GM12872 (cell line): ENCODE measurements around the gene C2orf49.

Source experiments
- CTCF ChIP-seq: IDR thresholded peaks from 3 replicates; pipeline ENCODE4 v1.5.1; 2011; ENCODE audit warnings: low read depth, mild to moderate bottlenecking, low read length, moderate library complexity; ENCODE audit not compliant: insufficient read depth

The C2orf49 gene

GRCh38 chr2:105337122-105338019 lies at the start of gene C2orf49:
Gene C2orf49 (plus strand): TSS chr2:105337540. CDS start chr2:105337588, 48 bp downstream.
- TF ChIP-seq CTCF, result no peak

GRCh38 chr2:105287692-105288091 lies 49.6 kb upstream of the C2orf49 start:
- TF ChIP-seq CTCF, result peak; percentile 54

GRCh38 chr2:105288133-105288532 lies 49.2 kb upstream of the C2orf49 start:
- TF ChIP-seq CTCF, result no peak

- TF ChIP-seq CTCF, result no peak
Observed at GRCh38 chr2:105290981-105291660, 46.2 kb upstream of the C2orf49 start.

GRCh38 chr2:105291981-105292380 lies 45.4 kb upstream of the C2orf49 start:
- TF ChIP-seq CTCF, result no peak

- TF ChIP-seq CTCF, result no peak
Observed at GRCh38 chr2:105294046-105294445, 43.3 kb upstream of the C2orf49 start.

GRCh38 chr2:105294844-105295481 lies 42.4 kb upstream of the C2orf49 start:
- TF ChIP-seq CTCF, result peak; percentile 64
